Measurements from ENCODE around the gene PSMB9. TPM values are rescaled to one million over a fixed set of nuclear protein-coding genes. Genes with fewer than 3 reads are reported as not detected.

The PSMB9 gene
- total and polyA plus RNA-seq, 9 of the 15 experiments (the other 6 are each of a cell fraction or from before 2014, with no cell fraction given) = 1.1 to 3.7 (median 2.4) TPM

DNA sequence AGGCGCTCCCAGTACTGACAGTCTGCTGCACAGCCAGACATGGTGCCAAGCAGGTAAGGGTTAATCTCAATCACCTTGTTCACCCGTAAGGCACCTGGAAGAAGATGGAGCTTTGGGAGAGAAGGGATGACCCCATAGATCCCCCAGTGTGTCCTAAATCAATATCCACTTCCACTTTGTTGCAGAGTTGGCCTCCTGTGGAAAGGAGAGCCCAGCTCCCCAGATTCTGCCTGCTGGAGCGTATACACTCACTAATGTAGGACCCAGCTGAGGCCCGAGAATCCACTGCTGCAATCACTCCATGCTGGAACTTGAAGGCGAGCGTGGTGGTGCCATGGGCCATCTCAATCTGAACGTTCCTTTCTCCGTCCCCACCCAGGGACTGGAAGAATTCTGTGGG is 11.3 kb upstream of the PSMB9 start:
- Histone ChIP-seq H3K27ac (ENCODE audit: extremely low read depth, low read depth, low read length) (no peak overlapping the region), H2AFZ (ENCODE audit: low read depth, low read length) (no peak overlapping the region), H3K9me1 (ENCODE audit: control insufficient read depth, insufficient read depth, low read length) (no peaks in the 10 kb centered on the region), H3K9ac (ENCODE audit: insufficient read depth in 1 of 2, low read depth in 2 of 2, low read length in 2 of 2) (no peak overlapping the region), H3K4me3 (no peak overlapping the region), H3K9me3 (replicated peaks; ENCODE audit: control insufficient read depth, insufficient read depth, low read depth, low read length) (no peaks in the 10 kb centered on the region), H3K4me2 (ENCODE audit: insufficient read depth, low read length) (no peak overlapping the region), H3K4me1 (replicated peaks in 1 of 2; ENCODE audit: control insufficient read depth in 2 of 2, insufficient read depth in 2 of 2, low read length in 2 of 2) (peaks cover 0 to 20% of the 10 kb centered on the region in 2 experiments; a peak in 3 of 5 replicates), H3K79me2 (ENCODE audit: control insufficient read depth, insufficient read depth, low read length) (peaks cover 4% of the 10 kb centered on the region; the same call in 2 of the 3 replicates), H3K27me3 (ENCODE audit: control insufficient read depth in 2 of 2, insufficient read depth in 2 of 2, low read length in 2 of 2) (peaks cover 4 to 24% of the 10 kb centered on the region in 2 experiments; a peak in 2 of 5 replicates), H4K20me1 (replicated peaks; ENCODE audit: control insufficient read depth, insufficient read depth, low read length) (no peaks in the 10 kb centered on the region), H3K36me3 (ENCODE audit: control insufficient read depth, insufficient read depth, low read length) (no peaks in the 10 kb centered on the region)
- FAIRE-seq = no peak
- intact Hi-C loops (cut with micrococcal nuclease) (no loop called here), in situ Hi-C loops (cut with MboI) (no loop called here)
- no peak for DNase-seq (ENCODE audit: extremely low read depth in 1 of 4, low spot score in 3 of 4)
- BruUV-seq (replicated peaks) = no TSS peak
- ChIA-PET CTCF (ENCODE audit: low intra/inter-chr PET ratio) (no interaction called here), POLR2A (interaction anchor here (0.8 to 1.0 kb wide), 2 partner anchors 10 to 15 kb away, joined by 3 read pairs; no protein-coding TSS in a partner anchor)
- ATAC-seq = no peak
- no peak for TF ChIP-seq BRD9 (IDR thresholded peaks at IDR 0.05; ENCODE audit: low read depth, partially characterized antibody)
- TF ChIP-seq, protein P1, sequence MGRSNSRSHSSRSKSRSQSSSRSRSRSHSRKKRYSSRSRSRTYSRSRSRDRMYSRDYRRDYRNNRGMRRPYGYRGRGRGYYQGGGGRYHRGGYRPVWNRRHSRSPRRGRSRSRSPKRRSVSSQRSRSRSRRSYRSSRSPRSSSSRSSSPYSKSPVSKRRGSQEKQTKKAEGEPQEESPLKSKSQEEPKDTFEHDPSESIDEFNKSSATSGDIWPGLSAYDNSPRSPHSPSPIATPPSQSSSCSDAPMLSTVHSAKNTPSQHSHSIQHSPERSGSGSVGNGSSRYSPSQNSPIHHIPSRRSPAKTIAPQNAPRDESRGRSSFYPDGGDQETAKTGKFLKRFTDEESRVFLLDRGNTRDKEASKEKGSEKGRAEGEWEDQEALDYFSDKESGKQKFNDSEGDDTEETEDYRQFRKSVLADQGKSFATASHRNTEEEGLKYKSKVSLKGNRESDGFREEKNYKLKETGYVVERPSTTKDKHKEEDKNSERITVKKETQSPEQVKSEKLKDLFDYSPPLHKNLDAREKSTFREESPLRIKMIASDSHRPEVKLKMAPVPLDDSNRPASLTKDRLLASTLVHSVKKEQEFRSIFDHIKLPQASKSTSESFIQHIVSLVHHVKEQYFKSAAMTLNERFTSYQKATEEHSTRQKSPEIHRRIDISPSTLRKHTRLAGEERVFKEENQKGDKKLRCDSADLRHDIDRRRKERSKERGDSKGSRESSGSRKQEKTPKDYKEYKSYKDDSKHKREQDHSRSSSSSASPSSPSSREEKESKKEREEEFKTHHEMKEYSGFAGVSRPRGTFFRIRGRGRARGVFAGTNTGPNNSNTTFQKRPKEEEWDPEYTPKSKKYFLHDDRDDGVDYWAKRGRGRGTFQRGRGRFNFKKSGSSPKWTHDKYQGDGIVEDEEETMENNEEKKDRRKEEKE (IDR thresholded peaks at IDR 0.05; ENCODE audit: borderline replicate concordance in 1 of 2, control insufficient read depth in 1 of 2, low read depth in 2 of 2, low read length in 1 of 2) = no peak
- no peak for TF ChIP-seq THRB (CRISPR knock-in tag; conservative IDR thresholded peaks at IDR 0.05)
- TF ChIP-seq HNRNPLL (IDR thresholded peaks at IDR 0.05; ENCODE audit: low read depth, low read length, poor library complexity, severe bottlenecking) = no peak
- TF ChIP-seq ZNF431 (CRISPR knock-in tag; IDR thresholded peaks at IDR 0.05) = no peak
- TF ChIP-seq, protein P2, sequence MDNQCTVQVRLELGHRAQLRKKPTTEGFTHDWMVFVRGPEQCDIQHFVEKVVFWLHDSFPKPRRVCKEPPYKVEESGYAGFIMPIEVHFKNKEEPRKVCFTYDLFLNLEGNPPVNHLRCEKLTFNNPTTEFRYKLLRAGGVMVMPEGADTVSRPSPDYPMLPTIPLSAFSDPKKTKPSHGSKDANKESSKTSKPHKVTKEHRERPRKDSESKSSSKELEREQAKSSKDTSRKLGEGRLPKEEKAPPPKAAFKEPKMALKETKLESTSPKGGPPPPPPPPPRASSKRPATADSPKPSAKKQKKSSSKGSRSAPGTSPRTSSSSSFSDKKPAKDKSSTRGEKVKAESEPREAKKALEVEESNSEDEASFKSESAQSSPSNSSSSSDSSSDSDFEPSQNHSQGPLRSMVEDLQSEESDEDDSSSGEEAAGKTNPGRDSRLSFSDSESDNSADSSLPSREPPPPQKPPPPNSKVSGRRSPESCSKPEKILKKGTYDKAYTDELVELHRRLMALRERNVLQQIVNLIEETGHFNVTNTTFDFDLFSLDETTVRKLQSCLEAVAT (IDR thresholded peaks at IDR 0.05) = no peak
- no peak for TF ChIP-seq CXXC5 (CRISPR knock-in tag; IDR thresholded peaks at IDR 0.05)
- no peak for TF ChIP-seq RB1 (IDR thresholded peaks at IDR 0.05; ENCODE audit: low read depth)
- no peak for TF ChIP-seq PREB (CRISPR knock-in tag; IDR thresholded peaks at IDR 0.05)
- no peak for TF ChIP-seq HMBOX1 (IDR thresholded peaks at IDR 0.05)
- TF ChIP-seq ZNF347 (CRISPR knock-in tag; IDR thresholded peaks at IDR 0.05; ENCODE audit: low read depth) = no peak
- WGBS (ENCODE audit: insufficient coverage, low coverage, missing lambda C conversion rate) = 35% methylated on average over 8 of the region's 8 CpGs

Measured in K562 (cell line).